HG03469 (cell line): ENCODE measurements around the gene CLCN1.

Source experiments
- ATAC-seq: cut with Tn5 transposase; IDR thresholded peaks from one replicate; pipeline ENCODE4 v1.9.1; 2021; ENCODE audit warnings: mild to moderate bottlenecking, moderate library complexity, moderate number of reproducible peaks; ENCODE audit not compliant: unreplicated experiment

The CLCN1 gene

GRCh38 chr7:143292876-143293275 lies 23.0 kb upstream of the CLCN1 start:
- ATAC-seq: no peak

DNA sequence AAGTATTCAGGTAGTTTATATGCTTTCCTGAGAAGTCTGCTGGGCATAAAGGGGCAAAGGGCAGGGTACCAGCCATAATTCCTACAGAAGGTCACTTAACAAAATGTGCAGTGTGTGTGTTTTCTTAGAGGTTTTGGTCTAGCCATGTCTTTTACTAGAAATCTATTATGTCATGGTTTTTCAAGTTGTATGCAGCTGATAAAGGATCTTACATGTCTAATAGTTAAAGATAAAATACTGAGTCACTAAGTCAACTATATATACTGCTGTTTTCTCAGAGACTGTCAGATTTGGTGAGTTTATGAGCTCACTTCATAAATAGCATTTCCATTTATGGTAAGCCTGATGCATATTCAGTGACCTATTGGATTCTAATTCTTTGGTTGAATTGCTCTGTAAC lies 20.0 kb upstream of the CLCN1 start:
- ATAC-seq: no peak

DNA sequence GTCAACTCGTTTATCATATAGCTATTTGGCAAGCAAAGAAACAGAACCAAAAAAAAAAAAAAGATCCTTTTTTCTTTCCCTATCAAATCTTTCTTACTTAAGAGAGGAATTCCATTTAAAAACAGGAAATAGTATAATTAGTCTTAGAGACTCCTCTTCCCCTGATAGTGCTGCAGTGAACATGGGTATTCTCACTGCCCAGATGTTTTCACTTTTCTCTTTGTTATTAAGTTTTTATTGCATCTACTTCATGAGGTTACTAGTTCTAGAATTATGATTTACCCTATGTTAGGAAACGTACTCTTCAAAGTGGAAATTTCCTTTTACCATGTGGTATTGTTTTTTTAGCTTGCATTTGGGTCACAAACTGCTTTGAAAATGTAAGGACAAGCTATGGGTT lies 19.2 kb upstream of the CLCN1 start:
- ATAC-seq: no peak

- no peak for ATAC-seq
Observed at GRCh38 chr7:143299346-143299745, 16.6 kb upstream of the CLCN1 start.

DNA sequence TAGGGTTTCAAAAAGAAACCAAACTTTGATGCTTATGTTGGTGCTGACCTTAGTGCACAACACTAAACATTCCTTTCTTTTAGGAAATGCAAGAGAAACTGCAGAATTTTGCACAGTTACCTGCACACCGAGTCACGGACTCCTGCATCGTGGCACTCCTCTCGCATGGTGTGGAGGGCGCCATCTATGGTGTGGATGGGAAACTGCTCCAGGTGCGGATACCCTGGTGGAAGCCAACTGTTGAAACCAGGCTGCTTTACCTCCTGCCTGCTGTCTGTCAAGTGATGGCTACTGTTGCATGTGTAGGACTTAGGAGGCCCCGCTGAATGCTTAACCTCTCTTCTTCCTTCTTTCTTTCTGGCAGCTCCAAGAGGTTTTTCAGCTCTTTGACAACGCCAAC lies 16.1 kb upstream of the CLCN1 start:
- ATAC-seq: no peak

GRCh38 chr7:143300959-143301935 lies 14.7 kb upstream of the CLCN1 start:
- ATAC-seq: no peak

DNA sequence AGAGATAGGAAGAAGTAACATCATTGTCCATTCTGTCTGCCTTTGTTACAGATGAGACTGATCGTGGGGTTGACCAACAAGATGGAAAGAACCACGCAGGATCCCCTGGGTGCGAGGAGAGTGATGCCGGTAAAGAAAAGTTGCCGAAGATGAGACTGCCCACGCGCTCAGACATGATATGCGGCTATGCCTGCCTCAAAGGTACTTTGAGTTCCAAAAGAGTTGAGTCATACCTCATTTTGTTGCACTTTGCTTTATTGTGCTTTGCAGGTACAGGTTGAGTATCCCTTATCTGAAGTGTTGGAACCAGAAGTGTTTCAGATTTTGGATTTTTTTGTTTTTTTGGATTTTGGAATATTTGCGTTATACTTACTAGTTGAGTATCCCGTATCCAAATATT lies 12.2 kb upstream of the CLCN1 start:
- no peak for ATAC-seq

- no peak for ATAC-seq
Observed at GRCh38 chr7:143304938-143305337, 11.0 kb upstream of the CLCN1 start.

DNA sequence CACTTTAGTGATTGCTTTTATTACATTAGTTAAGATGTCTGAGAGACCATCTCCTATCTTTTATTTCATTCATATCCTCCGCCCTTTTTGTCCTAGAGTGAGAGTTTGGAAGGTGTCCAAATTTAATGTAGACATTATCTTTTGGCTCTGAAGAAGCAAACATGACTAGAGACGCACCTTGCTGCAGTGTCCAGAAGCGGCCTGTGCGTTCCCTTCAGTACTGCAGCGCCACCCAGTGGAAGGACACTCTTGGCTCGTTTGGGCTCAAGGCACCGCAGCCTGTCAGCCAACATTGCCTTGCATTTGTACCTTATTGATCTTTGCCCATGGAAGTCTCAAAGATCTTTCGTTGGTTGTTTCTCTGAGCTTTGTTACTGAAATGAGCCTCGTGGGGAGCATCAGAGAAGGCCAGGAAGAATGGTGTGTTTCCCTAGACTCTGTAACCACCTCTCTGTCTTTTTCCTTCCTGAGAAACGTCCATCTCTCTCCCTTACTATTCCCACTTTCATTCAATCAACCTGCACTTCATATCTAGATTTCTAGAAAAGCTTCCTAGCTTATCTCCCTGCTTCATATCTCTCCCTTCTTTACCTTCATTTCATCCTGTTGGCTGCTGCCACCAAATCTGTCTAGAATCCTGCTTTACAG lies 10.4 kb upstream of the CLCN1 start:
- ATAC-seq: no peak

- ATAC-seq: no peak
Observed at GRCh38 chr7:143308632-143309031, 7.3 kb upstream of the CLCN1 start.

- ATAC-seq: no peak
Observed at GRCh38 chr7:143314127-143314526, 1.8 kb upstream of the CLCN1 start.

DNA sequence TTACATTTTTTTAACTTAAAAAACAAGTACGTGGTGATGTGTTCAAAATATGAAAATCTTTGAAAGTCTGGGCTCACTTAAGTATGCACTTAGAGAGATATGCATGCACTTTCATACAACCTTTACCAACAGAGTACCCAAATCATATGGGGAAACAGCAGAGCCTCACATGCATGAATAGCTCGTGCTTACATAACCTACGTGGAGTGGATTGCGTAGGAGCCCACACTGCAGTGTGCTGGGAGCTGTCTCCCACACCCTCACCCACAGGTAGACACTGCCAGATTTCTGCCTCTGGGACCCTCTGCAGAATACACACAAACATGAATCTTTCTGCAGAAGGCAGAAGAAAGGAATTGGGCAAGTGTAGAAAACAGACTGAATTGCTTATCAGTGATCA lies 581 bp downstream of the CLCN1 start:
- no peak for ATAC-seq

- ATAC-seq: no peak
Observed at GRCh38 chr7:143318661-143319060, 2.8 kb downstream of the CLCN1 start.

DNA sequence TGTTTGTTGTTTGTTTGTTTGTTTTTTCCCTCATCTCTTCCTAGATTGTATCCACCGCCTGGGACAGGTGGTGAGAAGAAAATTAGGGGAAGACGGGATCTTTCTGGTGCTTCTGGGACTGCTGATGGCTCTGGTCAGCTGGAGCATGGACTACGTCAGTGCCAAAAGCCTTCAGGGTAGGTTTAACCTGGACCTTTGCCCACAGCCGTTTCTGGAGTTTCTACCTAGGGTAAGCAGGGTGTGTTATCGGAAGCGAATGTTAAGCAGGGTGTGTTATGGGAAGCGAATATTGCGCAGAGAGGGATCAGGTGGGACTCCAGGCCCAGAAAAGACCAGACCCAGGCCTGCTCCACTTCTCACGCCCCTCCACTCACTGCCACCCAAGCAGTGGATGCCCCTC lies 4.7 kb downstream of the CLCN1 start:
- no peak for ATAC-seq

- ATAC-seq: no peak
Observed at GRCh38 chr7:143321242-143321641, 5.3 kb downstream of the CLCN1 start.

DNA sequence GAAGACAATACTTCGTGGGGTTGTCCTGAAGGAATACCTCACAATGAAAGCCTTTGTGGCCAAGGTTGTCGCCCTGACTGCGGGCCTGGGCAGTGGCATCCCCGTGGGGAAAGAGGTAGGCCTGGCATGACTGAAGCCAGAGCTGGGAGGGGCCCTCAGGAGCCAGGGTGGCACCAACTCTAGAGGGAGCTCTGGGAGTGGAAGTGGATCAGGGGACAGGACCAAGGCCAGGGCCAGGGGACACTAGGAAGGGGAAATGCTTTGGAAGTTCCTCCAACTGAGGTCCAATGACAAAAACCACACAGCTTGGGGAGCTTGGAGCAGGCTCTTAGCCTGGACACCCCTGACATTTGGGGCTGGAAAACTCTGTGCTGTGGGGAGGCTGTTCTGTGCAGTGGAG lies 5.8 kb downstream of the CLCN1 start:
- ATAC-seq: no peak

- ATAC-seq: no peak
Observed at GRCh38 chr7:143322760-143323633, 7.1 kb downstream of the CLCN1 start.

GRCh38 chr7:143323653-143324052 lies 7.7 kb downstream of the CLCN1 start:
- ATAC-seq: no peak

- ATAC-seq: no peak
Observed at GRCh38 chr7:143325240-143325639, 9.3 kb downstream of the CLCN1 start.

GRCh38 chr7:143327903-143328302 lies 12.0 kb downstream of the CLCN1 start:
- ATAC-seq: peak; percentile 44

DNA sequence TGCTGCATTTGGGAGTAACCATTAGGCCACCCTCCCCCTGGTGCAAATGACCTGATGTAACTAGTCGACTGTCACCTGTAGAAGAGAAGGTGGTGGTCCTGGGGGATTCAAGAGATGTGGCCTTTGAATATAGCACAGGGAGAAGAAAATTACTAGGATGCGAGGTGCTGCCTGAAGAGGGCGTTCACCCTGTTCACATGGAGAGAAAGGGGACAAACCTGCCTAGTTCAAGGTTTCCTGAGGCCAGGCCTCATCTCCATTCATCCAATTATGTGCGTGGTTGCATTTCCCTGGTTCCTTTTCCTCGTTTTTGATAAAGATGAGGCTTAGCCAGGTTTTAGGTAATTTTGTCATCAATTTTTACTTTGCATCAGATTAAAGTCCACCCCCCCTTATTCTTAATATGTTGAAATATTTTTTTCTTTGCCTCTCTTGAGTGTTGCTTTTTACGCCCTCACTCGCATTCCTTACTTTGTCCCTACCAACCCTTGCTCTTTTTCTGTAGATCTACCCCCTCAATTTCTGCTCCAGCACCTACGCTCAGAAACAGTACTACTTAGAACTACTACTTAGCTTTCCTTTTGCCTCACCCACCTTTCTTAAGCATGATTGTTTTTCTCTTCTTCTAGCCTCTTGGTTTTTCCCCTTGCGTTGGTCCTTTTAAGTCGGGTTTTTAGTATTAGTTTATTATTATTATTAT lies 13.7 kb downstream of the CLCN1 start:
- ATAC-seq: no peak
